Neural cell (in vitro differentiated cells): ENCODE data around the gene TTC39C. TPM values are rescaled to one million over a fixed set of nuclear protein-coding genes. Genes with fewer than 3 reads are reported as not detected.

Experiments used
- H2AFZ ChIP-seq: fragments of 200-600, 300-800 bp; sonication (generic), shearing (Covaris generic); 2 replicates; pipeline ENCODE4 v1.6.0; 2014; ENCODE audit warnings: low read depth, mild to moderate bottlenecking, antibody characterized with exemption, low read length, moderate library complexity
- H3F3A ChIP-seq: fragments of 200-600 bp; shearing (Covaris generic); 2 replicates; pipeline ENCODE4 v1.6.1; 2016; ENCODE audit warnings: mild to moderate bottlenecking, moderate library complexity, mixed read lengths, antibody characterized with exemption, low read length; ENCODE audit not compliant: insufficient read depth, poor library complexity, severe bottlenecking
- H3K27ac ChIP-seq: fragments of 200-600, 300-800 bp; sonication (generic), shearing (Covaris generic); 2 replicates; pipeline ENCODE4 v1.5.1; 2014; ENCODE audit warnings: mild to moderate bottlenecking, low read length, moderate library complexity
- H3K27me3 ChIP-seq: fragments of 300-800, 200-600 bp; sonication (generic), shearing (Covaris generic); 2 replicates; pipeline ENCODE4 v1.6.0; 2014; ENCODE audit warnings: mild to moderate bottlenecking, low read depth, low read length, moderate library complexity; ENCODE audit not compliant: insufficient read depth
- H3K36me3 ChIP-seq: fragments of 300-800, 200-600 bp; sonication (generic), shearing (Covaris generic); 2 replicates; pipeline ENCODE4 v1.5.1; 2014; ENCODE audit warnings: mild to moderate bottlenecking, antibody characterized with exemption, low read length, moderate library complexity; ENCODE audit not compliant: insufficient read depth
- H3K4me2 ChIP-seq: fragments of 300-800, 200-600 bp; sonication (generic), shearing (Covaris generic); 2 replicates; pipeline ENCODE4 v1.6.0; 2014; ENCODE audit warnings: mild to moderate bottlenecking, low read length
- H3K4me3 ChIP-seq: fragments of 300-800, 200-600 bp; sonication (generic), shearing (Covaris generic); 2 replicates; pipeline ENCODE4 v1.5.1; 2014; ENCODE audit warnings: mild to moderate bottlenecking, low read length, moderate library complexity
- H3K79me2 ChIP-seq: fragments of 200-600 bp; shearing (Covaris generic); replicated peaks from 2 replicates; pipeline ENCODE4 v1.6.0; 2014; ENCODE audit warnings: mild to moderate bottlenecking, low read length, moderate library complexity; ENCODE audit not compliant: insufficient read depth
- H3K9ac ChIP-seq: fragments of 300-800, 200-600 bp; sonication (generic), shearing (Covaris generic); 2 replicates; pipeline ENCODE4 v1.6.1; 2016; ENCODE audit warnings: mild to moderate bottlenecking, low read length, mixed read lengths
- H3K9me2 ChIP-seq: fragments of 200-600 bp; shearing (Covaris generic); 2 replicates; pipeline ENCODE4 v1.6.1; 2016; ENCODE audit warnings: mild to moderate bottlenecking, low read length, mixed read lengths; ENCODE audit not compliant: insufficient read depth
- H3K9me3 ChIP-seq: fragments of 200-600, 300-800 bp; sonication (generic), shearing (Covaris generic); 2 replicates; pipeline ENCODE4 v1.6.1; 2016; ENCODE audit warnings: mild to moderate bottlenecking, mixed run types, low read length, moderate library complexity, mixed read lengths
- H4K20me1 ChIP-seq: fragments of 200-600 bp; shearing (Covaris generic); 2 replicates; pipeline ENCODE4 v1.6.1; 2016; ENCODE audit warnings: mild to moderate bottlenecking, mixed run types; ENCODE audit not compliant: insufficient read depth
- EP300 ChIP-seq: fragments of 450-650 bp; conservative IDR thresholded peaks from 2 replicates; pipeline ENCODE4 v1.6.1; 2014; ENCODE audit warnings: antibody characterized with exemption, mild to moderate bottlenecking, moderate library complexity; ENCODE audit not compliant: poor library complexity, severe bottlenecking
- EZH2 ChIP-seq: fragments of 200-600, 300-800 bp; shearing (Covaris generic), sonication (generic); IDR thresholded peaks from 2 replicates; pipeline ENCODE4 v1.6.1; 2014; ENCODE audit warnings: antibody characterized with exemption, low read length, borderline replicate concordance, mild to moderate bottlenecking; ENCODE audit not compliant: insufficient read depth, poor library complexity, severe bottlenecking
- MXI1 ChIP-seq: fragments of 450-650 bp; conservative IDR thresholded peaks from 2 replicates; pipeline ENCODE4 v1.6.1; 2014; ENCODE audit warnings: antibody characterized with exemption, mild to moderate bottlenecking; ENCODE audit not compliant: poor library complexity, severe bottlenecking
- POLR2AphosphoS5 ChIP-seq: IDR thresholded peaks from 2 replicates; pipeline ENCODE4 v1.6.1; 2012
- RAD21 ChIP-seq: fragments of 450-650 bp; conservative IDR thresholded peaks from 2 replicates; pipeline ENCODE4 v1.6.1; 2014; ENCODE audit warnings: antibody characterized with exemption, mild to moderate bottlenecking, moderate library complexity
- REST ChIP-seq: IDR thresholded peaks from 2 replicates; pipeline ENCODE4 v1.6.1; 2012; ENCODE audit warnings: borderline replicate concordance
- SMC3 ChIP-seq: fragments of 450-650 bp; conservative IDR thresholded peaks from 2 replicates; pipeline ENCODE4 v1.6.1; 2014; ENCODE audit warnings: antibody characterized with exemption, mild to moderate bottlenecking, moderate library complexity; ENCODE audit not compliant: poor library complexity
- TAF1 ChIP-seq: IDR thresholded peaks from 2 replicates; pipeline ENCODE4 v1.6.1; 2012; ENCODE audit warnings: low read depth
- polyA plus RNA-seq: library from polyadenylated mRNA; depleted of rRNA; stranded (reverse); fragments of >200 nt; gene quantifications from 2 replicates; pipeline ENCODE4 v1.2.3, GENCODE V29; 2014

TTC39C gene
- polyA plus RNA-seq, 1 donor from 2014 or later = 19.9 TPM

- Histone ChIP-seq H4K20me1 (no peaks in the 10 kb centered on the region), H3K27me3 (no peaks in the 10 kb centered on the region), H3K9me3 (no peaks in the 10 kb centered on the region), H3K36me3 (no peaks in the 10 kb centered on the region), H3K4me2 (no peak overlapping the region), H3K9me2 (no peaks in the 10 kb centered on the region), H3K27ac (no peak overlapping the region), H2AFZ (no peak overlapping the region), H3K79me2 (no peaks in the 10 kb centered on the region), H3F3A (no peaks in the 10 kb centered on the region), H3K9ac (no peak overlapping the region), H3K4me3 (no peak overlapping the region)
- TF ChIP-seq TAF1 = no peak
These were observed 37.5 kb downstream of the TTC39C start for GRCh38 chr18:24052053-24052452.

- no peaks in the 10 kb centered on the region for H3K36me3 ChIP-seq
- no peak overlapping the region for H2AFZ ChIP-seq
- peak overlapping the region; percentile 31 for H3K4me2 ChIP-seq
- H3K79me2 ChIP-seq = no peaks in the 10 kb centered on the region
- no peaks in the 10 kb centered on the region for H4K20me1 ChIP-seq
- H3F3A ChIP-seq = no peaks in the 10 kb centered on the region
- no peak overlapping the region for H3K4me3 ChIP-seq
- H3K27ac ChIP-seq = no peak overlapping the region
- H3K9me3 ChIP-seq = no peaks in the 10 kb centered on the region
- no peak overlapping the region for H3K9ac ChIP-seq
- no peaks in the 10 kb centered on the region for H3K9me2 ChIP-seq
- H3K27me3 ChIP-seq = no peaks in the 10 kb centered on the region
- TF ChIP-seq POLR2AphosphoS5 (no peak), SMC3 (no peak), EZH2 (no peak), MXI1 (no peak), EP300 (no peak), RAD21 (no peak)
These were observed 38.7 kb downstream of the TTC39C start for GRCh38 chr18:24053211-24053610.

- H3K4me2 ChIP-seq = no peak overlapping the region
- TF ChIP-seq TAF1 (no peak), EZH2 (no peak), MXI1 (no peak), REST (no peak), RAD21 (no peak), SMC3 (no peak)
- H4K20me1 ChIP-seq = no peaks in the 10 kb centered on the region
- H3K9me2 ChIP-seq = no peaks in the 10 kb centered on the region
- no peak overlapping the region for H3K9ac ChIP-seq
- H2AFZ ChIP-seq = no peak overlapping the region
- no peaks in the 10 kb centered on the region for H3F3A ChIP-seq
- no peaks in the 10 kb centered on the region for H3K36me3 ChIP-seq
- H3K4me3 ChIP-seq = no peak overlapping the region
- H3K79me2 ChIP-seq = no peaks in the 10 kb centered on the region
- H3K27ac ChIP-seq = no peak overlapping the region
- H3K27me3 ChIP-seq = no peaks in the 10 kb centered on the region
- H3K9me3 ChIP-seq = no peaks in the 10 kb centered on the region
These were observed 39.6 kb downstream of the TTC39C start for GRCh38 chr18:24054130-24054529.
